Raji (cell line): ENCODE results near the gene GPR135.

Experiments used
- POLR2A ChIP-seq: IDR thresholded peaks from 2 replicates; pipeline ENCODE4 v1.6.1; 2011; ENCODE audit warnings: low read depth, low read length, control low read depth; ENCODE audit not compliant: insufficient read depth

Gene GPR135, protein sequence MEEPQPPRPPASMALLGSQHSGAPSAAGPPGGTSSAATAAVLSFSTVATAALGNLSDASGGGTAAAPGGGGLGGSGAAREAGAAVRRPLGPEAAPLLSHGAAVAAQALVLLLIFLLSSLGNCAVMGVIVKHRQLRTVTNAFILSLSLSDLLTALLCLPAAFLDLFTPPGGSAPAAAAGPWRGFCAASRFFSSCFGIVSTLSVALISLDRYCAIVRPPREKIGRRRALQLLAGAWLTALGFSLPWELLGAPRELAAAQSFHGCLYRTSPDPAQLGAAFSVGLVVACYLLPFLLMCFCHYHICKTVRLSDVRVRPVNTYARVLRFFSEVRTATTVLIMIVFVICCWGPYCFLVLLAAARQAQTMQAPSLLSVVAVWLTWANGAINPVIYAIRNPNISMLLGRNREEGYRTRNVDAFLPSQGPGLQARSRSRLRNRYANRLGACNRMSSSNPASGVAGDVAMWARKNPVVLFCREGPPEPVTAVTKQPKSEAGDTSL

DNA sequence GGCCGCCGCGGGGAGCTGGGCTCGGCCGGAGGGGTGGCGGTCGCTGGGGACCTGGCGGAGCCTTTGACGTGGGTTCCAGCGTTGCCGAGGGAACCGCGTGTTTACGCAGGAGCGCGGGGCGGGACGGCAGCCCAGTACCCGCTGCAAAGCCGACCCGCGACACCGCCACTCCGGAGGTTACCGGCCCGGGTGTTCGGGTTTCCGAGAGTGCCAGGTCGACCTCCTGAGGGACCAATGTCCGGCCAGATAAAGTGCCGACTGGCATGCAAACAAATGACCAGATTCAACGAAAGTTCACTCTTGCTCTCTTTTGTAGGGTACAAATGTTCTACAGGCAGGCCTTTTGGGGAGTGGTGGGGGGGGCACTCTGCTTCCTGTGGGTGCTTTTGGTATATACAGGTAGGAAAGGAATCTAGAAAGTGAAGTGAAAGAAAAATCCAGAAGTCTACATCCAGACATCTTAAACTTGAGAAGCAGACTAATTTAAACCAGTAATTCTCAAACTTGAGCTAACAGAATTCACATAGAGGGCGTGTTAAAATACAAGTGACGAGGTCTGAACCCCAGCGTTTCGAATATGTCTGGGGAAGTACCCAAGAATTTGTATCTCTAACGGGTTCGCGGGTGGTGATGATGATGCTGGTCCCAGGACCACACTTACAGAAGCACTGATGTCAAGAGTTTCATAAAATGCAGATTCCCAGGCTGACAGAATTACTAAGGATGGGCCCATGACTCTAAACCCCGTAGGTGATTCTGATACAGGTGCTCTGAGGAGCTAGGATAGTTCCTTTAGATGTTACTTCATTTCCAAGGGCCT, at the start of gene GPR135:
Gene GPR135 (minus strand): TSS at position 65 of the 820 bp plus-strand sequence. CDS start 154 bp downstream, outside the sequence.
- TF ChIP-seq POLR2A, result no peak

DNA sequence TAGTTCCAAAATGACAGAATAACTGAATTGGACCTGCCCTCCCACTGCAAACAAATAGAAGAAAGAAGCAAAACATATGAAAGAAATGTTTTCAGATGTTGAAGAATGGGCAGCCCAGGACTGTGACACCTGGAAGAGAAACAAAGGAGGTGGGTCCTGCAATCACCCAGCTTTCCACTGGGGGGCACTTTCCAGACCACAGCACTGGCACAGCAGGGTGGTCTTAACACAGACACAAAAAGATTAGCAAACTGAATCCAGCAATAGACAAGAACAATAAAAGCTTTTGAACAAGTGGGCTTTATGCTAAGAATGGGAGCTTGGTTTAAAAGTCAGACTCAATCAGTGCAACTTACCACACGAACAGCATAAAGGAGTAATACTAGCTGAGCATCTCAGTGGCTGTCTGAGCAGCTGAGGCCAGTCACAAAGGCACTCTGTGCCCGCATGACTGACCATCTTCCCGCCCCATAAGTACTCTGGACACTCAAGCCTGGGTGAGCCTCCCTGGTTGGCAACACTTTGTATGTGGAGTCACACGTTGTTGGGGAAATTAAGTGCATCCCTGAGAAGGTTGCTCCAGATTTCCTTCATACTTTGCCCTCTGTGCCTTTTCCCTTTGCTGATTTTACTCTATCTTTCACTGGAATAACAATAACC, 46.9 kb upstream of the GPR135 start:
- TF ChIP-seq POLR2A, result no peak

GRCh38 chr14:59510966-59511365, 45.8 kb upstream of the GPR135 start:
- no peak for TF ChIP-seq POLR2A

- no peak for TF ChIP-seq POLR2A
Observed at GRCh38 chr14:59510001-59510400, 44.8 kb upstream of the GPR135 start.

DNA sequence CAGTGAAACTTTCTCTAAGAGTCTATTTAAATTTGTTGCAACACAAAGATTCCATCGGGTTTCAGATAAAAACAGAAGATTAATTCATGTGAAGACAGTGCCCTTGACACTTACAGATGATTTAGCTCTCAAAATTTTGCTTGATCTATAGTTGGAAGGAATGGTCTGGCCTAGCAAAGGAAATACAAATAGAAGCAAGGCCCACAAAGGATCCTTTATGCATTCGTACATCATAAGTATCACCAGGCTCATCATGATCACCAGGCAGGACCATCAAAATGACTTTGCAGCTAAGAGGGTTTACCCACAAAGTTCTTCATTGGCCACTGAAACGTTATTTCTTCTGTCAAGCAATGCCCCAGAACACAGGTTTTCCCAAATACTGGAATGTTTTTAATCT, 43.9 kb upstream of the GPR135 start:
- no peak for TF ChIP-seq POLR2A

GRCh38 chr14:59507752-59508103, 42.5 kb upstream of the GPR135 start:
- TF ChIP-seq POLR2A, result no peak

DNA sequence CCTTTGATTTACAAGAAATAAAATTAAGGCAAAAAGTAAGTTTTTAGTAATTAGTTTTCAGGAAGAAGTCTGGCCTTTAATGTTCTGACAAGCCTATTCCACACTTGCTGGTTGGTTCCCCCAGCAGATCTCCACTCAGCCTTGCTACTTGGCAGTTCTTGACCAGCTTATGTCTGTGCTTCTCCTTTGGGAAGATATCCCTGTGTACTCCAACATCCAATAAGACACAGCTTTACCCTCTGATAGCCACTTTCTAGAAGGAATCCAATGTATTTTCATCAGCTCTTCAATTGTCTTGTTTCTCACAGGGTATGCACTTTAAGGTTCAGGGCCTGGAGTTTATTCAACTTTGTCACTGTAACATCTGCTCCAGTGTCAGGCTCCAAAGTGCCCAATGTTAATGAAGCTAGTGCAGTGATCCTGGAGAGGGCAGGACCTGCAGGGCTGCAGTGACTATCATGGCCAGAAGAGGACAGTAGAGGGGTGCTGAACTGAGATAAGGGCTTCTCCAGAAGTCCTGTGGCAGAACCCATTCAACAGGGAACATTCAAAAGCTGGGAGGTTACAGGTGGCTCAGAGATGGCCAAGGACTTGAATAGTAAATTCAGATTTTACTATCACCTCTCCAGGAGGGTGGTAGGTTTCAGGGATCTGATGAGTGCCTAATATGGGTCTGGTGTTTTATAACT, 42.0 kb upstream of the GPR135 start:
- TF ChIP-seq POLR2A, result no peak

- TF ChIP-seq POLR2A, result no peak
Observed at GRCh38 chr14:59503256-59503655, 38.1 kb upstream of the GPR135 start.

- no peak for TF ChIP-seq POLR2A
Observed at GRCh38 chr14:59500732-59501131, 35.6 kb upstream of the GPR135 start.

DNA sequence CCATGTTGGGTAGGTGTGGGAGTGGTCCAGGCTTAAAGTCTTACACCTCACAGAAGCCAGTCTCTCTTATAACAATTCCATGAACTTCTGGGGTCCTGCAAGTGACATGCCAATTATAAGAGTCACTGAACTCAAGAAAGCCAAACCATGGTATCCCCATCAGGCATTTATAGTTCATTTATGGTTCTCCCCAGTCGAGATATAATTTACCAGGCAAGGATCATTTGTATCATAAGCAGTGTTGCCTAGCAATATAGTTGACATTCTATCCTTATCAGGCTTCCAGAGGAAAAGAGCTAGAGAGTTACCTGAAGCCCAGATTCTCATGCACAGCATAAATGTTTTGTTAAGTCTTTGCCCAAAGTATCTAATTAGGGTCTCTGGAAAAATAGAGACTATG, 27.2 kb upstream of the GPR135 start:
- TF ChIP-seq POLR2A, result no peak

DNA sequence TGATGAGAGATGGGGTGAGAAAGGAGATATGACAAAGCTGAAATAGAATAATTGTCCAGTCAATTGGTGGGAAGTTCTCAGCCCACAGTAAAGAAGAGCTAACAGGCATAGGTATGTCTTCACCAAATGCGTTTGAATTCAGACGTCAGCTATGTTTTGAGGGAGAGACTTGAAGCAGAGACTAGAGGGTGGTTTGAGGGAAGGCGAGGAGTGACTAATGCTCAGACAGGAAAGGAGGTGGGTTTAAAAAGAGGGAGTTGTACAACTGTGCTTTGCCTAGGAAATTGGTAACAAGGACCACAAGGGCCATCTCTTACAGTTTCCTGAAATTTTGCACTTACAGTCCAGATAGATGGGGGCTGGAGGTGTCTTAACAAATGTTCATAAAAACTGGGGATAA, 25.6 kb upstream of the GPR135 start:
- no peak for TF ChIP-seq POLR2A

GRCh38 chr14:59484639-59485175, 19.5 kb upstream of the GPR135 start:
- no peak for TF ChIP-seq POLR2A

GRCh38 chr14:59483819-59484638, 18.8 kb upstream of the GPR135 start, which contains the start of the genes JKAMP and L3HYPDH:
JKAMP (plus strand) TSS chr14:59484517; CDS start chr14:59484590, 73 bp downstream.
L3HYPDH (minus strand) TSS chr14:59484408; CDS start chr14:59484316, 92 bp downstream.
- peak; percentile 96 for TF ChIP-seq POLR2A

- TF ChIP-seq POLR2A, result no peak
Observed at GRCh38 chr14:59483363-59483762, 18.2 kb upstream of the GPR135 start.
